GM12878 (cell line): Measurements from ENCODE around the gene IGFBP1. TPM values are rescaled to one million over a fixed set of nuclear protein-coding genes. Genes with fewer than 3 reads are reported as not detected.
A peak's percentile ranks its signal among the peaks of the same experiment; 100 is the strongest.

Source experiments
- ATAC-seq: fragments of 200-7000 bp; cut with Tn5 transposase; 3 replicates; pipeline ENCODE4 v1.9.1; 2020; ENCODE audit warnings: mild to moderate bottlenecking, moderate library complexity
- BruUV-seq: library from RNA; stranded (reverse); fragments of 400-500 nt; replicated peaks from 2 replicates; lab custom pipeline; 2021; lab: Mats Ljungman, UMichigan
- CTCF ChIA-PET: fragments of 300-600 bp; sonication (Branson Sonifier 250); formaldehyde crosslinking; extraction: SDS; loops from one replicate; lab custom pipeline; 2021; ENCODE audit warnings: inconsistent platforms; lab: Yijun Ruan, JAX
- POLR2A ChIA-PET: fragments of 350-600 bp; formaldehyde crosslinking; extraction: SDS; loops from one replicate; lab custom pipeline; 2021; ENCODE audit warnings: inconsistent platforms; lab: Charles Lee
- RAD21 ChIA-PET: fragments of 300-600 bp; sonication (Branson Sonifier 250); formaldehyde crosslinking; loops from one replicate; lab custom pipeline; 2023; ENCODE audit warnings: antibody characterized with exemption; ENCODE audit not compliant: unreplicated experiment; lab: Charles Lee
- SMC1A ChIA-PET: fragments of 300-600 bp; sonication (Branson Sonifier 250); formaldehyde crosslinking; loops from one replicate; lab custom pipeline; 2023; ENCODE audit not compliant: unreplicated experiment, uncharacterized antibody; lab: Charles Lee
- DNase-seq: peaks from one replicate; pipeline ENCODE4 v3.0.0-alpha.2; 2011; ENCODE audit warnings: low read depth, low spot score
- FAIRE-seq: peaks from 3 replicates; lab custom pipeline; 2011; peaks lifted over from hg19 to GRCh38; lab: Jason Lieb, UNC
- H2AFZ ChIP-seq: 2 replicates; pipeline ENCODE4 v1.6.0; 2011; ENCODE audit warnings: low read depth, low read length, control low read depth; ENCODE audit not compliant: control insufficient read depth
- H3K27ac ChIP-seq: 2 replicates; pipeline ENCODE4 v1.5.1; 2011; ENCODE audit warnings: control low read depth; ENCODE audit not compliant: control insufficient read depth, insufficient read depth
- H3K27me3 ChIP-seq, 2 experiments: replicated peaks in 1 of 2; 2 replicates each; pipeline versions ENCODE4 v1.6.0 to v1.6.1; 2011; ENCODE audit warnings: low read length in 1 of 2; ENCODE audit not compliant: control insufficient read depth in 2 of 2, insufficient read depth in 2 of 2
- H3K36me3 ChIP-seq, 2 experiments: 2 replicates each; pipeline ENCODE4 v1.5.1; 2011; ENCODE audit warnings: low read length in 1 of 2; ENCODE audit not compliant: control insufficient read depth in 2 of 2, insufficient read depth in 2 of 2
- H3K4me1 ChIP-seq: 2 replicates; pipeline ENCODE4 v1.6.1; 2011; ENCODE audit warnings: mild to moderate bottlenecking, low read length, moderate library complexity, mixed read lengths; ENCODE audit not compliant: control insufficient read depth, insufficient read depth
- H3K4me2 ChIP-seq: 2 replicates; pipeline ENCODE4 v1.6.0; 2011; ENCODE audit warnings: control low read depth; ENCODE audit not compliant: control insufficient read depth, insufficient read depth
- H3K4me3 ChIP-seq: fragments of 200-600 bp; sonication (generic); 2 replicates; pipeline ENCODE4 v1.5.1; 2016
- H3K79me2 ChIP-seq: 2 replicates; pipeline ENCODE4 v1.6.0; 2011; ENCODE audit warnings: low read length; ENCODE audit not compliant: control insufficient read depth, insufficient read depth
- H3K9ac ChIP-seq: 2 replicates; pipeline ENCODE4 v1.8.0; 2011; ENCODE audit warnings: low read length, control low read depth, mixed read lengths; ENCODE audit not compliant: control insufficient read depth, insufficient read depth
- H3K9me3 ChIP-seq: replicated peaks from 3 replicates; pipeline ENCODE4 v1.5.1; 2011; ENCODE audit warnings: mild to moderate bottlenecking, low read length; ENCODE audit not compliant: control insufficient read depth, insufficient read depth
- H4K20me1 ChIP-seq: 2 replicates; pipeline ENCODE4 v1.6.0; 2011; ENCODE audit not compliant: control insufficient read depth, insufficient read depth
- CBFB ChIP-seq: IDR thresholded peaks from 2 replicates; pipeline ENCODE4 v1.6.1; 2016; ENCODE audit warnings: antibody characterized with exemption, low read depth
- HCFC1 ChIP-seq: fragments of 150-350 bp; IDR thresholded peaks from 2 replicates; pipeline ENCODE4 v1.6.1; 2014; ENCODE audit warnings: low read length
- JUNB ChIP-seq: IDR thresholded peaks from 2 replicates; pipeline ENCODE4 v1.6.1; 2016; ENCODE audit warnings: antibody characterized with exemption, mild to moderate bottlenecking
- NR2C1 ChIP-seq: fragments of 450-650 bp; IDR thresholded peaks from 2 replicates; pipeline ENCODE4 v1.6.1; 2017; ENCODE audit warnings: antibody characterized with exemption, mild to moderate bottlenecking, moderate library complexity
- NR2C2 ChIP-seq: IDR thresholded peaks from 2 replicates; pipeline ENCODE4 v1.6.1; 2011; ENCODE audit warnings: borderline replicate concordance, low read depth; ENCODE audit not compliant: control insufficient read depth, insufficient read length
- RB1 ChIP-seq: fragments of 450-650 bp; formaldehyde crosslinking; IDR thresholded peaks from 2 replicates; pipeline ENCODE4 v1.6.1; 2017; ENCODE audit warnings: mild to moderate bottlenecking, borderline replicate concordance
- SMC3 ChIP-seq: IDR thresholded peaks from 2 replicates; pipeline ENCODE4 v1.6.1; 2011; ENCODE audit warnings: low read length, improper control_type of control experiment, borderline replicate concordance
- TAF1 ChIP-seq: IDR thresholded peaks from 2 replicates; pipeline ENCODE4 v1.6.1; 2011; ENCODE audit warnings: mild to moderate bottlenecking, low read depth, low read length, borderline replicate concordance
- ZSCAN29 ChIP-seq: fragments of 450-650 bp; IDR thresholded peaks from 2 replicates; pipeline ENCODE4 v1.6.1; 2017; ENCODE audit warnings: mild to moderate bottlenecking, moderate library complexity
- WGBS: methylation state at CpG from one replicate; pipeline ENCODE4 v1.1.6; 2016; ENCODE audit warnings: low lambda C conversion rate; ENCODE audit not compliant: insufficient replicate concordance, insufficient coverage; ENCODE audit errors: missing lambda C conversion rate; 5-methylcytosine and 5-hydroxymethylcytosine counted together
- in situ Hi-C: fragments of 300-500 bp; cut with MboI; formaldehyde crosslinking; loops from 9 replicates; pipeline ENCODE4 v1.14.3; 2018; ENCODE audit warnings: mixed read lengths
- intact Hi-C: fragments of 100-400 bp; cut with micrococcal nuclease; formaldehyde crosslinking; loops from one replicate; pipeline ENCODE4 v1.14.2; 2022; ENCODE audit not compliant: unreplicated experiment
- polyA plus RNA-seq, 11 experiments: library from polyadenylated mRNA; depleted of rRNA in 4 of 11; unstranded in 6 of 11; stranded (reverse) in 5 of 11; fragments of >200 nt; fragmentation: Nextera tagmentation in 4 of 11; fragmentation: Illumina TruSeq in 1 of 11; extraction: Ambion mirVana in 4 of 11; extraction: Trizol in 1 of 11; gene quantifications; 1 replicate in 1 of 11; 2 replicates in 10 of 11; pipeline versions ENCODE4 v1.2.1 to v1.2.3, GENCODE V29; 2011 to 2016; ENCODE audit warnings: inconsistent platforms in 2 of 11, missing spikeins in 2 of 11, low read depth in 1 of 11
- total RNA-seq, 4 experiments: library from RNA; depleted of rRNA in 3 of 4; stranded (reverse); fragments of >200 nt in 3 of 4; fragmentation: Illumina TruSeq in 1 of 4; extraction: Trizol in 1 of 4; gene quantifications; 2 replicates each; pipeline versions ENCODE4 v1.2.1 to v1.2.3, GENCODE V29; 2013 to 2021
- TF ChIP-seq, protein P1 (sequence below): fragments of 450-650 bp; IDR thresholded peaks from 2 replicates; pipeline ENCODE4 v1.6.1; 2017; ENCODE audit warnings: antibody characterized with exemption, mild to moderate bottlenecking, moderate library complexity
- TF ChIP-seq, protein P2 (sequence below): fragments of 450-650 bp; formaldehyde crosslinking; IDR thresholded peaks from 2 replicates; pipeline ENCODE4 v1.4.0; 2020; ENCODE audit warnings: mild to moderate bottlenecking, moderate library complexity

Gene IGFBP1
- total and polyA plus RNA-seq, 10 of the 15 experiments (the other 5 are each of a cell fraction or from before 2014, with no cell fraction given), result 0.13 TPM; not detected in 9

DNA sequence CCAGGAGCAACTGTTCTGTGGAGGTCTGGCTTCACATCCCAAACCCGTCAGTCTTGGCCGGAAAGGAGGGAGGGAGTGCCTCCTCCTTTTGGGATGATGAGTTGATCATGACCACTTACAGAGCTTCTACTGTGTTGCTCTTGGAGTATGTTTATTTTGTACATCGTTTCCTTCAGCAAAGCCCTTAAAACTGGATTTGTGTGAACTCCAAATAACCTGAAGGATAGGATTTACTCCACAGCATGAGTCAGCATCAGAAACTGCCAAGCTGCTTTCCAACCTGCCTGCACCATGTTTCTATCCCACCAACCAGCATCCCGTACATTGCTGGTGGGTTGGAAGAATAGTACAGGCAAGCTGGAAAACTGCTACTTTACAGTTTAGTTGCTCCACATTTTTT is 18.9 kb upstream of the IGFBP1 start (continued):
- TF ChIP-seq, protein P1, sequence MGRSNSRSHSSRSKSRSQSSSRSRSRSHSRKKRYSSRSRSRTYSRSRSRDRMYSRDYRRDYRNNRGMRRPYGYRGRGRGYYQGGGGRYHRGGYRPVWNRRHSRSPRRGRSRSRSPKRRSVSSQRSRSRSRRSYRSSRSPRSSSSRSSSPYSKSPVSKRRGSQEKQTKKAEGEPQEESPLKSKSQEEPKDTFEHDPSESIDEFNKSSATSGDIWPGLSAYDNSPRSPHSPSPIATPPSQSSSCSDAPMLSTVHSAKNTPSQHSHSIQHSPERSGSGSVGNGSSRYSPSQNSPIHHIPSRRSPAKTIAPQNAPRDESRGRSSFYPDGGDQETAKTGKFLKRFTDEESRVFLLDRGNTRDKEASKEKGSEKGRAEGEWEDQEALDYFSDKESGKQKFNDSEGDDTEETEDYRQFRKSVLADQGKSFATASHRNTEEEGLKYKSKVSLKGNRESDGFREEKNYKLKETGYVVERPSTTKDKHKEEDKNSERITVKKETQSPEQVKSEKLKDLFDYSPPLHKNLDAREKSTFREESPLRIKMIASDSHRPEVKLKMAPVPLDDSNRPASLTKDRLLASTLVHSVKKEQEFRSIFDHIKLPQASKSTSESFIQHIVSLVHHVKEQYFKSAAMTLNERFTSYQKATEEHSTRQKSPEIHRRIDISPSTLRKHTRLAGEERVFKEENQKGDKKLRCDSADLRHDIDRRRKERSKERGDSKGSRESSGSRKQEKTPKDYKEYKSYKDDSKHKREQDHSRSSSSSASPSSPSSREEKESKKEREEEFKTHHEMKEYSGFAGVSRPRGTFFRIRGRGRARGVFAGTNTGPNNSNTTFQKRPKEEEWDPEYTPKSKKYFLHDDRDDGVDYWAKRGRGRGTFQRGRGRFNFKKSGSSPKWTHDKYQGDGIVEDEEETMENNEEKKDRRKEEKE, result no peak
- no peak for TF ChIP-seq JUNB
- no peak for TF ChIP-seq RB1
- no peak for TF ChIP-seq ZSCAN29

DNA sequence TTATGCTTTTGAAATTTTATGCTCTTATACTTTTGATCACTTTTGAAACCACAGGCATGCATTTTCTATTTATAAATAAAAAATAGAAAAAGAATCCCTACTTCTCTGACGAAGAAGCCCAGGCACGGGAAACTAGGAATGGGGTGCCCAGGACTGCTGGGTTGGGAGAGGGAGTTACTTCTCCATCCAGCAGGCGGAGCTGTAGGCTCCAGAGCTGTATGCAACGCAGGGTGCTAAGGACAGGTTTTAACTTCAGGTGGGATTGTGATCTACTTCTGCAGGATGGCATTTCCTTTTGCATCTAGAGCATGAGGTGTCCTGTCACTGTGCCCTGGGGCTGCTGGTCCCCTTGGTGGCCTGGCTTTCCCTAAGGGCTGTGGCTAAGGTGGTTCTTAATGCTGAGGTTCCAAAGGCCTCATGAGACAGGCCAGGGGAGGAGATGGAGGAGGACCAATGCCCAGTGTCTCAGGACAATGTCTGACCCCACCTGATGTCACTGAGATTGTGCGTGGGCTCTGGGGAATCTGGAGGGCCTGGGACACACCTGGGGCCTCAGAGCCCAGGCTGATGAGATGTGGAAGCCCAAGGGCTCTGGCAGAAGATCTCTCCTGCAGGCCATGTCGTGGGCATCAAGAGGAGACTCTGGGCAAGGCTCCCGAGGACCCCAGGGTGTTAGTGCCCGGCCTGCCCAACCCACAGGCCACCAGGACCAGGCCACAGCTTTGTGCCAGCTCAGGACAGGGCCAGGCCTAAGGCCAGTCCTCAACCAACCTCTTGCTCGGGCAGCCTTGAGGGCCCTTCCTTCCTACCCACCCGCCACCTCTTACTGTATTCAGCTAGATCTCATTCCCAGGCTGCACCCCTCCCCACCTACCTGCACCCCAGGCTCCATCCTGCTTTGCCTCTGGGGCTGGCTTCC is 15.9 kb upstream of the IGFBP1 start:
- ATAC-seq, result peak; percentile 67
- POLR2A ChIA-PET, result no interaction called here
- FAIRE-seq, result no peak
- no peaks in the 10 kb centered on the region for H3K9me3 ChIP-seq
- H3K4me2 ChIP-seq, result no peak overlapping the region
- RAD21 ChIA-PET, result no interaction called here
- CTCF ChIA-PET, result interaction anchor here (0.5 to 1.7 kb wide), 8 partner anchors 10 to 1219 kb away, joined by 3 to 5 read pairs (median 3); no protein-coding TSS in a partner anchor
- H3K79me2 ChIP-seq, result no peaks in the 10 kb centered on the region
- BruUV-seq, result no TSS peak
- no peaks in the 10 kb centered on the region for H4K20me1 ChIP-seq
- DNase-seq, result no peak
- no peak overlapping the region for H3K4me3 ChIP-seq
- H3K27ac ChIP-seq, result no peak overlapping the region
- in situ Hi-C loops, result loop anchor here (25.0 kb wide), 1 partner anchor 710 kb away; the partner anchor contains the start of gene RAMP3
- intact Hi-C loops, result no loop called here
- SMC1A ChIA-PET, result interaction anchor here (1.3 kb wide), 1 partner anchor 1308 kb away, joined by 4 read pairs; no protein-coding TSS in a partner anchor
- WGBS, result 7% methylated on average over 10 of the region's 10 CpGs
- H3K4me1 ChIP-seq, result no peaks in the 10 kb centered on the region
- H3K36me3 ChIP-seq, result no peaks in the 10 kb centered on the region
- no peaks in the 10 kb centered on the region; a peak in 1 of 4 replicates for H3K27me3 ChIP-seq
- H3K9ac ChIP-seq, result no peak overlapping the region
- H2AFZ ChIP-seq, result no peak overlapping the region
- TF ChIP-seq HCFC1 (no peak), NR2C2 (no peak), CBFB (no peak), SMC3 (no peak), JUNB (no peak), NR2C1 (no peak), TAF1 (no peak)
- TF ChIP-seq, protein P1, result no peak
- TF ChIP-seq, protein P2, sequence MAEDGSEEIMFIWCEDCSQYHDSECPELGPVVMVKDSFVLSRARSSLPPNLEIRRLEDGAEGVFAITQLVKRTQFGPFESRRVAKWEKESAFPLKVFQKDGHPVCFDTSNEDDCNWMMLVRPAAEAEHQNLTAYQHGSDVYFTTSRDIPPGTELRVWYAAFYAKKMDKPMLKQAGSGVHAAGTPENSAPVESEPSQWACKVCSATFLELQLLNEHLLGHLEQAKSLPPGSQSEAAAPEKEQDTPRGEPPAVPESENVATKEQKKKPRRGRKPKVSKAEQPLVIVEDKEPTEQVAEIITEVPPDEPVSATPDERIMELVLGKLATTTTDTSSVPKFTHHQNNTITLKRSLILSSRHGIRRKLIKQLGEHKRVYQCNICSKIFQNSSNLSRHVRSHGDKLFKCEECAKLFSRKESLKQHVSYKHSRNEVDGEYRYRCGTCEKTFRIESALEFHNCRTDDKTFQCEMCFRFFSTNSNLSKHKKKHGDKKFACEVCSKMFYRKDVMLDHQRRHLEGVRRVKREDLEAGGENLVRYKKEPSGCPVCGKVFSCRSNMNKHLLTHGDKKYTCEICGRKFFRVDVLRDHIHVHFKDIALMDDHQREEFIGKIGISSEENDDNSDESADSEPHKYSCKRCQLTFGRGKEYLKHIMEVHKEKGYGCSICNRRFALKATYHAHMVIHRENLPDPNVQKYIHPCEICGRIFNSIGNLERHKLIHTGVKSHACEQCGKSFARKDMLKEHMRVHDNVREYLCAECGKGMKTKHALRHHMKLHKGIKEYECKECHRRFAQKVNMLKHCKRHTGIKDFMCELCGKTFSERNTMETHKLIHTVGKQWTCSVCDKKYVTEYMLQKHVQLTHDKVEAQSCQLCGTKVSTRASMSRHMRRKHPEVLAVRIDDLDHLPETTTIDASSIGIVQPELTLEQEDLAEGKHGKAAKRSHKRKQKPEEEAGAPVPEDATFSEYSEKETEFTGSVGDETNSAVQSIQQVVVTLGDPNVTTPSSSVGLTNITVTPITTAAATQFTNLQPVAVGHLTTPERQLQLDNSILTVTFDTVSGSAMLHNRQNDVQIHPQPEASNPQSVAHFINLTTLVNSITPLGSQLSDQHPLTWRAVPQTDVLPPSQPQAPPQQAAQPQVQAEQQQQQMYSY (CRISPR knock-in tag), result no peak
